NCI-H446 treated with DMSO at 0.1 percent for 48 hours (cell line): Measurements from ENCODE around the gene ARID5A.

Source experiments
- DNase-seq: peaks from one replicate; lab custom pipeline; 2025; lab: John Stamatoyannopoulos, UW

ARID5A gene

DNA sequence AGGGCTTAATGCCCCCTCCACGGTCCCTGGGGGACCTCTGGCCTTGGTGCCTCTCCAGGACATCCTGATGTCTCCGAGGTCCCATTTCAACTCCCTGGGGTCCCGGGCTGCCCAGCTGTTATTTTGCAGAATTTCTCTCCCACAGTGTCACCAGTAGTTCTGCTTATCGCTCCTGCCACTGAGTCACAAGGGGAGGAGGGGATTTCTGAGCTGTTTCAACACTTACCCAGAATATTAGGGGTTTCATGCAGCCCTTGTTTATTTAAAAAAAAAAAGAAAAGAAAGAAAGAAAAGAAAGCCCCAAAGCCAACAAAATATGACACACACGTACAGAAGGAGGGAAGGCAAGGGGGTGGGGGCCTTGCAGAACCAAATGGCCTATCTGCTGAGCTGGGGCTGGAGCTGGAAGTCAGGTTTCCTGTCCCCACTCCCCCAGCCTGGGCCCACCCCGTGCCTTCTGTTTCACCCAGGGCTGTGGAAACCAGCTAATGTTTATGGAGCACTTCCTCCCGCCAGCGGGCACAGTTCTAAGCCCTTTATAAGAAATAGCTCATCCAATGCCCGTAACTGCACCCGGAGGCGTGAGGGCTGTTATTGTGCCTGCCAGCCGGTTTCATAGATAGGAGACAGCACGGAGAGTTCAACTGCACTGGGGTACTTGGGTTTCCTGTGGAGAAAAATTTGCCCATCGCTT, 8.4 kb upstream of the ARID5A start:
- DNase-seq: no peak

DNA sequence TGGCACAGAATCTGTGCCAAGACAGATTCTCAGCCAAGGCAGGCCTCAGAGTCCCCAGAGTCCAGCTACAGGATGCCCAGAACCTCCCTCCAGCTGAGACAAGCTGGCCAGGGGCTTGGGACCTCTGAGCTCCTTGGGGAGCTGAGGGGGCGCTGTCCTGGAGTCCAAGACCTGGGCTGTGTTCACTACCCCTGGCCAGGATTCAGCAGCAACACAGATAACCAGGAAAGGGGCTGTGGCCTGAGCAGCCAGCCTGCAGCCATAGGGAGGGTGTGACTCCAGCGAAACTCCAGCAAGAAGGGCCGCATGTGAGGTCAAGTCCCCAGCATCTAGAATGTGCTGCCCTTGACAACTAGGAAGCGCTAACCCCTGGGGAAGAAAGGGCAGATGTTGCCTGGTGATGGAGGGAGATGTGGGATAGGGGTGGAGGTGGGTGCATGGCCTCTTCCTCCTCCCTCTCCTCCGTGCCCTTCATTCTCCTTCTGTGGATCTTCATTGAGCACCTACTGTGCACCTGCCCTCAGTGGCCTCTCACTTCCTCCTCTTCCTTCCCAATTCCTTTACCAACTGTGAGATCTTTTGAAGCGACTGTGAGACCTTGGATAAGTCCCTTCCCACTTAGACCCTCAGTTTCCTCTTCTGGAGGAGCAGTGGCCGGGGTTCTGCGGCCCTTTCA, 7.7 kb upstream of the ARID5A start:
- no peak for DNase-seq

DNA sequence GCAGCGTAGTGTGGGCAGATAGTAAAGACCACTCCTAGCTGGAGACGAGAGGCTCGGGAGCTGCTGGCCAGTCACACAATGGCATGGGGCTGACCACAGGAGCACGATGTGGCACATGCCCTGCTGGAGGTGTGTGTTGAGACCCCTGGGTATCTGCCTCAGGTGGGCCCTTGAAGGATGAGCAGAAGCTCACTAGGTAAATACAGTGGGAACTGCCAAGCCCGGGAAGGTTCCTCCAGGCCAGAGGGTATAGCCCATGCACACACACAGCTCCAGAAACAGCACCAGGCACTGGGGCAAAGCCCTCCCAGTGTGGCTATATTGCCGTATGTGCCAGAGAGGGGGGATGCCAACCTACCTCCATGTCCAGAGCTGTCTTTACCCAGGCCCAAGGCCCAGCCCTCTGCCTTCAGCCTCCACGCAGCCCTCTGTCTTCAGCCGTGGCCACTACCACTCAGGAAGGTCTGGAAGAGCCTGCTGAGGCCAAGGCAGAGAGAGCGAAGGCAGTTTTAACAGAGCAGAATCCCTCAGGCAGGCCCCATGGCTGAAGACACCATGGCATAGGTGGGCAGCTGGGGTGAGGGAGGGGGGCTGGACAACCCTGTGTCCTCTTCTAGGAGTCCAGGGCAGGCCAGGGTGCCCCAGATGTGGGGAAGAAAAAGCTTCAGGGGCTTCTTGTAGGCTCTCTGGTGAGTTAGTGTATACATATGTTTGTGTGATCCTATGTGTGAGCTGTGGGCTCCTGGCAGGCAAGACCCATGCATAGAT, 7.0 kb upstream of the ARID5A start:
- DNase-seq: no peak

DNA sequence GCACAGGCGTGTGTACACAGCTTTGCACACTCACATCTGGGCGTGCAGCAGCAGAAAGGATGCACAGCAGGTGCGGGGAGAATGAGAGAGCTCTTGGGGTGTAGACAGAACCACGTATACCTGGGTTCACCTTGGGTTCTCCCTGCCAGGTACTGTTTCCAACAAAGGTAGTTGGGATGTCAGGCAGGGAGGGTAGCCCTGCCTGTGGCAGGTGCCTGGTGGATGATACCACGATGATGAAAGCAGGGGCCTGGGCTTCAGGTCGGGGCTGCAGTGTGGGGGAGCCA, 6.5 kb upstream of the ARID5A start:
- DNase-seq: no peak

DNA sequence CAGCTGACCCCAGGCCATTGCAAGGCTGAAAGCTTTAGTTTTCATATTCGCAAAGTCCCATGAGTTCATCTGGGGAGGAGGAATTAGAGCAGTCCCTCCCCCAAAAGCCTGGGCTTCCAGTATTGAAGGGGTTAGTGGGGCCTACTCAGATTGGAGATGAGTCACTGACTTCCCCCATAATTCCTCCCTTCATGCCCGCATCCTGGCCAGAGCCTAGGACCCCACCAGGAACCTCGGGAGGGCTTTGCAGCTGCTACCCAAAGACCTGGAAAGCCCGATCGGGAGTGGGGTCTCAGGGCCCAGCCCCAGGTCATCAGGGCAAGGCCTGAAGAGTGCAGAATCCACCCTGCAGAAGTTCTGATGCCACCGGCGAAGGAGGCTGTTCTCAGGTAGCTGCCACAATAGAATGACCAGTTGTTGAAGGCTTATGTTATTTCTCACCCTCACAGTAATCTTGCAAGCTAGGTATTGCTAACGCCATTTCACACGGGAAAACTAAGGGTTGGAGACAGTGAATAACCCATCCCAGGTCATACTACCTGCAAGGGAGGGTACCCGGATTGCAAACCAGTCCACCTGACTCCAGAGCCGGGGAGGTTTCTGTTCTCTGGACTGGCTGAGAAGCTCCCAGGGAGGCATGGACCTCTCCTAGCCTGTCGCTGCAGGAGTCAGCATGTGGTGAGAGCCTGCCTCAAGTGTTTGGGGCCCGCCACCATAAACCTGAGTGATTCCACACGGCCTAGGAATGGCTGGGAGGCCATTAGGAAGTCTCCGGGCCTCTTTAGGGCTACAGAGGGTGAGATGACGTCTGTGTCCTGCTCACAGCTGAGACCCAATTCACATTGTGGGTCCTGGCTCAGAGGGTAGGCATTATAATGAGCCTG, 5.8 kb upstream of the ARID5A start:
- DNase-seq: no peak

DNA sequence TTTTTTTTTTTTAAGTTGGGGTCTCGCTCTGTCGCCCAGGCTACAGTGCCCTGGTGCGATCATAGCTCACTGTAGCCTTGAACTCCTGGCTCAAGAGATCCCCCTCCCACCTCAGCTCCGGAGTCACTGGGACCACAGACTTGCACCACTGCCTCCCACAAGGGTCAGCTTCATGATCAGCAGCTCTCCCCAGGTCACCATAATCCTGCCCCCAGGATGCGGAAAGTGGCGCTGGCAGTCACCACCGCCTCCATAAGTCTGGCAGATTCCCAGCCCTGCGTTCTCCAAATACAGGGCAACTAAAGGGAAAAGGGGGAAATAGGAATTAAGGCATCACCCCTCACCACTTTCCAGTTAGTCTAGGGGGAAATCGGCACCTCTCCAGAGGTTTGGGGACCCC, 5.2 kb upstream of the ARID5A start:
- DNase-seq: no peak

DNA sequence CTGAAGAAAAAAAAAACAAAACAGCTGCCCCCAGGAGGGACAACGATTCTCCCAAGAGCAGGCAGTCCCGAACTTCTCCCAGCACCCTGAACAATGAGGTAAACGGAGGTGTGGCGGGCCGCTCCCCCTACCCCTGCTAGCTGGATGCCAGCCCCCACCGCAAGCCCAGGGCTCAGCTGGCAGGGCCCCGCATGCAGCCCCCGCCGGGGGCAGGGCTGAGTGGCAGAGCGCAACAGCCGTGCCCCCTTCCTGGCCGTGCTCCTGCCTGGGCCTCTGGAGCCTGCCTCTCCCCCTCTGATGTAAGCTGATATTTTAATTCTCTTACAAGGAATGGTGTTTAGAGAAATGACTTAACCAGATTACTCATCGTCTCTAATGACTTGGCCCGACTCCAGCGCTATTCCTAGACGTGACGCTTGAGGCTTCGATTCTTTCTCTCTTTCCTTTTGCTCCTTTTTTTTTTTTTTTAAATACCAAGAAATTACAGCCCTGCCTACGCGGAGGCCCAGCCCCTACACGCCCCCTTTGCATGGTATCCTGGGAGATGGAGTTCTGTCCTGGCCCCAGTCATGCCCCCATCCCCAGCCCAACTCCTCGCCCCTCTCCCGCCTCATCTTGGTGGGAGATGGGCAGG, 4.6 kb upstream of the ARID5A start:
- DNase-seq: peak; percentile 94

DNA sequence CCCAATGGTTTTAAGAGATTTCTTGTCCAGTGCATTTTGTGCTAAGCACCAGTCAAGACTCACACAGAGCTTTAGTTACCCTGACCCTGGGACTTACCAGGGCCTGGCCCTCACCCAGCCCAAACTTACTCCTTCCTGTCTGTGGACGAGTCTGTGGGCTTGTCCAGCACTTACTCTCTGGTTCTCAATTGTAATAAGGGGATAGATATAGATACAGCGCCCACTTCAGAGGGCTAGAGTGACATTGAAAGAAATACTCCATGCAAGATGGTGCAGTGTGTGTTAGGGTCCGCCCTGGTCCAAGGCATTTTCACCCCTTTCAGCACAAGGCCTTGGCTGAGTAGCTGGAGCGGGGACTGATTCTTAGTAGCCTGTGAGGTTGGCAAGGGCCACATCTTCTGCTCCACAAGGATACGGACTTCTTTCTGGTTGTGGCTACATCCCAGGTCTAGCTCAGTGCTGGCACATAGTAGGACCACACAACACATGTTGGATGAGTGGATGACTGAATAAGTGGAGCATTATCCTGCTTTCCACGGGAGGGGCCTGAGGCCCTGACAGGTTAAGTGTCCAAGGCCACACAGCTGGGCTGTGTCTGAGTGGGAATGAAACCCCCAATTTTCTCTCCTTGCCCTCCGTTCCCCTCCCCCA, 3.8 kb upstream of the ARID5A start:
- DNase-seq: no peak

DNA sequence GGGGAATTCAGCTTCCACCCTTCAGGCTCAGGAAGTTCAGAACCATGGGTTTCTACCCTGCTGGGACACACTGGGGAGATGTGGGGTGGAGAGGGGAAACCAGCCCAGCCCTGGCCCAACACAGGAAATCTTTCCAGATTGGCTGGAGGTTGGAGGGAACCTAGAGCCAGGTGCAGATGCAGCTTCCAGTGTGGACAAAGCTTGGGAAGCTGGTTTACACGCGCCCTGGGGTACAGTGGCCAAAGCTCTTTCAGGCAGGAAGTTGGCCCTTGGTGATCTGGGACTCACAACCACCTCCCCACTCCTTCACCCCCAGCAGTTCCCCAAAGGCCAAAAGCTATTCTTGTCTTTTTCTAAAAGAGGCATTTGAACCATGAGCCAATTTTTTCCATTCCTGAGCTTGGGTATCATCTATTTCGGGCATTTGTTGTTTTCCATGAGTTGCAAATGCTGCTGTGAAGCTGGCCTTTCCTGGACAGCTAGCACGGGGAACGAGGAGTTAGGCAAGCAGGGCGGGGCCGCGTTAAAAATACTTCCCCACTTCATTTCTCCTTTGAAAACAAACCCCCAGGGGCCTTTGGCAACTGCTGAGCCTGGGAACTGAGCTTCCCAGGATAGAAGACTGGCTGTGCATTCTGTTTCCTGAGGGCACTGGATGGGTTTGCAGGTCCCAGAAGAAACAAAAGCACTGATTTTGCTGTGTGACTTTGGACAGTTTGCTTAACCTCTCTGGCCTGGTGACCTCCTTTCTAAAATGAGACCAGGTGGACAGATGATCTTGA, 3.1 kb upstream of the ARID5A start:
- DNase-seq: no peak

DNA sequence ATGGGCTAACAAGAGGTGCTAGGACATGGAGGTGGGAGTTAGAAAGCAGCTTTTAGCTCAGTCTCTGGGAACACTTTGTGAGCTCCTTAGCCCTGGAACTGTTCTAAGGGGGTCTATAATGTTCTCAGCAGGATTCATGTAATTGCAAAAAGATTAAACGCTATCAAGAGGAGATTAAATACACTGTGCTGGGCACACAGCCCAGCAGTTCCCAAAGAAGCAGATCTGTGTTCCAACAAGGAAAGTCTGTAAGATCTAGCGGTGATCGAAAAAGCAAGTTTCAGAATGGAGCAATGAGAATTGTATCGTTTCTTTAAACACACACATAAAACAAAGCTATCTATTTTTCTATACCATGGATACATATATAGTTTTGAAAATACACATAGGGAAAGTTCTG, 2.4 kb upstream of the ARID5A start:
- DNase-seq: no peak

DNA sequence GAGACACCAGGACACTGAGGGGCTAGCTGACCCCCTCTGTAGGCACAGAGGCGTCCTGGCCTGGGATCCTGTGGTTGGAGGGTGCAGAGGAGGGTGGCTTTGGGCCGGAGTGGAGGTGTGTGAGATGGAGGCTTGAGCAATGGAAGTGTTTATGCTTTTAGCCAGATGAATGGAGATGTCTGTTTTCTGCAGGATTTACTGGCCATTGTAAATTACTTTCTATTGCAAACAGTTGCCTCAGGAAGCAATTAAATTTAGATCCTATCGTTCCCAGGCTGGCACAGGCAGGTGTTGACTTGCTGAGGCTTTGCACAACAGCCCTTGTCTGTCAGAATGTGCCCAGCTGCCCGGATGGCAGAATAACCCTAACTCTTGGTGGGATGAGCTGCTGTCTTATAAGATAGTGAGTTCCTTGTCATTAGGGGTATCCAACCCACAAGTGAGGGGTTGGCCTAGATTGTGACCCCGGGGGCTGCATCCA, 1.8 kb upstream of the ARID5A start:
- DNase-seq: no peak

DNA sequence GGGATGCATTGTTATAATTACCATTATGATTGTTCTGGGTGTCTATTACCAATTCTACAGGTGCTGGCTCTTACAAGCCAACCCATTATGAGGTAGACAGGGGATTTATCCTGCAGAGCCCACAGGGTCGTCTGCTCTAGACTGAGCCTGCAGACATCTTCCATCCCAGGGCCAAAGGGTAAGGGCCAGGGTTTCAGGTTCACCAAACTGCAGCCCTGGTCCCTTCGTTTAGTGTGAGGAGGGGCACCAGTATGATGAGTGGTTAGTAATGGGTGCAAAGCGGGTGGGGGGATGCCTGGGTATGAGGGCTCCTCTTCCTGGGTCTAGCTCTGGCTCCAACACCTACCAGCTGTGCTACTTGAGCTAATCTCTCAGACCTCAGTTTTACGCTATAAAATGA, 1.2 kb upstream of the ARID5A start:
- DNase-seq: no peak

DNA sequence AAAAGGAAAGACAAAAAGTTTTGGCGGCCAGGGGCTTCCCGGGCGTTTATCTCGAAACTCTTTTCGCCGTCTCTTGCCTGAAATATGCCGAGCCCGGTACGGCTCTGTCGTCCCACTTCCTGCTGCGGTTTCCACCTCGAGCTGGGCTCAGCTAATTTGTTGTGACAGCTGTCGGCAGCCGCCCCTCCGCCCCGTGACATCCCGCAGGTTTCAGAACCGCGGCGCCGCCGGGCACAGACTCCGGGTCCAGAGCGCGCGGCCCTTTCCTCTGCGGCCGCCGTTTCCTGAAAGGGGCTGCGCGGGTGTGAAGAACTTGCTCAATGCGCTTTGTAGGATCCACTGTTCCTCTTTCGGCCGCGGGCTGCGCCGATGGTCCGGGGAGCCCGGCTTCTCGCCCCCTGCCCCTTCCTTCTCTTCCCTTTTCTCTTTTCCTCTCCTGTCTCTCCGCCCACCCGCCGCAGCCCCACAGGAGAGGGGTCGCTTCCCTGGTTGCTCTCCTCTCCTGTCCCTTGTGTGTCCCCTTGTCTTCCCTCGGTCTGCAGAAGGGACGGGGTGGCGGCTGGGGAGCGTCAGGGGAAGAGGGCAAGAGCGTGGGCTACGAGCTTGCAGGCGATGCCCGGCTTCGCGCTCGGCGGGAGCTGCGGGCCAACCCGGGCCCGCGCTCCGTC, 648 bp downstream of the ARID5A start:
- no peak for DNase-seq

DNA sequence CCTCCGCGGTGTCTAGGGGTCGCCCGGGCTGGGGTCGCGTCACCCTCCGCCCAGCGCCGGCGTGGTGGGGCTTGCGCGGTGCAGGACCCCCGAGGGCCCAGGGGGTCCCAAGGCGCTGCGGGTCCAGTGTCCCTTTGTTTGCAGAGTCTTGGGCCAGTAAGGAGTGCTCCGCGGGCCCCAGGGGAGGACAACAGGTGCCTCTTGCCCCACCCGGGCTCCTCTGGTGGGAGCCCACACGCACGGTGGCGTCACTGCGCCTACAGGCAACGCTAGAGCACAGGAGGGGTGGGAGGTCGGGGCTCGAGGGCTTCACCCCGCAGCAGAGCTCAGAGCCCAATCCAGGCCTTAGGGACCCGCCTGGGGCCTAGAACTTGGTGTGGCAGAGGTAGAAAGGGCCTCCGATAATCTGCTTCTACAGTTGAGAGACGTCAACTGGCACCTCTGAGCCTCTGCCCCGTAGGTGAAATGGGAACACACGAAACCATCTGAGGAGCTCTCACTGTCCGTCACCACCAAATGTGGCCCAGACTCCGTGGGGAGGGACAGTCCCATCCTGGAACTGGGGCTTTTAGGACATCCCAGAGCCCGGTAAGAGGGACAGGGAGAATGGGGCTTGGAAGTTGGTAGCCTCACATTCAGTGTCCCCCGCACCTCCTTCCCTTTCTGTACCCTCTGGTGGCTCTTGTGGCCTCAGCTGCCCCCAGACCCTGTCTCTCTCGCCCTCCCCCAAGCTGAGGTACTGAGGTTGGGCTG, 1.4 kb downstream of the ARID5A start:
- no peak for DNase-seq

DNA sequence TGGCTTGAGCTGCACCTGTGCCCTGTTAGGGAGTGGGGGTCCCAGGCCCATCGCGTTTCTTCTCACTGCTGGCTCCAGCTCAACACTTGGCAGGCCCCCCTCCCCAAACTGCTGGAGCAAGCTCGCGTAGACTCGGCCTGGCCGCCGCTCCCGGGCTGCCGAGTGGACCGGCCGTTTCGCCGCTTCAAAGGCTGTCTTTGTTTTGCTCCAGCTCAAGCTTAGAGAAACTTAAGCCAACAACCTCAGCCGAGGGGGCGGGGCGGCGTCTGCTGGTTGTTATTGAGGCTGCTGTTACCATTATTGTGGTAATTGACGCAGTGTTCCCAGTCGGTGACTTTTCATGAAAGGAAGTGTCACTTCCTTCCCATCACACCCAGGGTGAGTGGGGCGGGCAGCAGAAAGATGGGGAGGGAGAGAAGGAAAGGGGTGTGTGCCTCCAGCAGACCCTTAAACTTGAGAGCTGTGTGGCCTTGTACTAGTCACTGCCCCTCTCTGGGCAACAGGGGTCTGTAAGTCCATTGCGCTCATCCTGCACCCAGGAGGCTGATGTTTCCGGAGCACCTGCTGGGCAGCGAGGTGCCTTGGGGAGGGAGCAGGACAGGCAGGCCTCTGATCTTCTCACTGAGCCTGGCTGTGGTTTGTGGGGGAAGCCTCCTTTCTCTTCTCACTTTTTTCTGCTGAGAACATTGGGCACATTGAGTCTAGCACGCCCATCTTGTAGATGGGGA, 2.1 kb downstream of the ARID5A start:
- no peak for DNase-seq

DNA sequence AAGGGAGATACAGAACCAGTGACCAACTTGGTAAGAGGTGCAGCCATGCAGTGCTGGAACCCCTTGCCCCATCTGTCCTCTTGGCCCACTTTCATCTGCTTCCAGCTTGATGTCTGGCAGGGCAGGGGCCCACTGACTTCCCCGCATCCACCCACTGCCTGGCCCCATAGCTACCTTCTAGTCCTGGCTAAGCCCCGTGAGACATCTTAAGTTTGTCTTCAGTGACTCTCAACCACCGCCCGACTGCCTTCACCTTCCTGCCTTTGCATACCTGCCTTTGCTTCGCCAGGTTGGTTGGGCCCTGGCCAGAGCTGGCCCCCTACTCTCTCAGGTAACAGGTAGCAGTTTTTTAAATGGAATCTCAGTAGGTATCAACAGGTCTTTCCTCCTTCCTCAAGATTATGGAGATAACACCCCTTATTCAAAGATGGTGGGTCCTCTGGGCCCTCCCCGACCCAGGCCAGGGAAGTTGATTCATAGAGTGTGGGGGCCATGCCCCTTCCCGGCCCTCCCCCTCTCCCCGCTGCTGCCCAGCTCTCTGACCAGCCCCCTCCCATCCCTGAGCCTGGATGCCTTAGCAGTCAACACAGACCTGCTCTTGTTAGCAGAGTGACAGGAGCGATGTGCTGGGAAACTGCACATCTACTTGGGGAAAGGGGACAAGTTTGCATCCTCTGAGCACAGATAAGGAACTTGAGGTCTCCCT, 2.8 kb downstream of the ARID5A start:
- no peak for DNase-seq

DNA sequence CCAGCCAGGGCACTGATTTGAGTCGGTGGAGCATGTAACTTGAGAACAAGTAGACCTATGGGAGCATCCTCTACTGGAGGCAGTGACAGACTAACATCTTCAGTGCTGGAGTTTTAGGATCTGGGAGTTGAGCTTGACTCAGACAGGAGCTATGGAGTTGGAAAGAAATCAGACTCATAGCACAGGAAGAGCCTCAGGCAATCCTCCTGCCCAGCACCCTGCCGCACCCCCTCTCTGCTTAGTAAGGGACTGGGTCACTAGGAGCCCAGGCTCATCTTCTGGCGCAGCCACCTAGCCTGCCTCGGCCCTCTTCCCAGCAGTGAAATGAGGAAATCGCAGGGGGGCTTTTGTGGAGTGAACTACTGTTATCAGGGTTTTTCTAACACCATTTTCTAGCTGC, 3.6 kb downstream of the ARID5A start:
- no peak for DNase-seq
